ENCODE results near the gene CMTM8. TPM values are rescaled to one million over a fixed set of nuclear protein-coding genes. Genes with fewer than 3 reads are reported as not detected.

The CMTM8 gene
- total and polyA plus RNA-seq, 10 of the 15 experiments (the other 5 are each of a cell fraction or from before 2014, with no cell fraction given) = 0.11 to 0.23 TPM; not detected in 8

DNA sequence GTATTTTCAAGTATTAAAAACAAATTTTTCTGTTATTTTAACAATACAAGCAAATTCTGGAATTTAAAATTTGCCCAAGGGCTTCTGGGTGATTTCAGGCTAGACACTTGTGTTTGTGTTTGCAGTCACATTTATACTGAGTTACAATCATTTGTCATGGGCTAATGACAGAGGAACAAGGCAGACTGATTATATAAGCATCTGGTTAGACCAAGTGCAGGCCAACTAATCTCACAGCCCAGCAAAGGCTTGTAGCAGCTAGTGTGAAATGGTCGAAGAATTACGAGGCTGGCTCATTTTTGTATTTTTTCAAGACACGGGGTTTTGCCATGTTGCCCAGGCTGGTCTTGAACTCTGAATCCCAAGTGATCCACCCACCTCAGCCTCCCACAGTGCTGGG lies 52.1 kb downstream of the CMTM8 start:
- 84% methylated on average over 3 of the region's 3 CpGs for WGBS (ENCODE audit: insufficient coverage, insufficient replicate concordance, low lambda C conversion rate, missing lambda C conversion rate)
- ChIA-PET CTCF (no interaction called here), SMC1A (ENCODE audit: uncharacterized antibody, unreplicated experiment) (no interaction called here), POLR2A (no interaction called here), RAD21 (ENCODE audit: unreplicated experiment) (no interaction called here)
- Histone ChIP-seq H3K4me2 (ENCODE audit: control insufficient read depth, insufficient read depth) (no peak overlapping the region), H4K20me1 (ENCODE audit: control insufficient read depth, insufficient read depth) (no peaks in the 10 kb centered on the region), H2AFZ (ENCODE audit: control insufficient read depth, low read depth, low read length) (no peak overlapping the region), H3K36me3 (ENCODE audit: control insufficient read depth in 2 of 2, insufficient read depth in 2 of 2, low read length in 1 of 2) (no peaks in the 10 kb centered on the region), H3K79me2 (ENCODE audit: control insufficient read depth, insufficient read depth, low read length) (no peaks in the 10 kb centered on the region), H3K9ac (ENCODE audit: control insufficient read depth, insufficient read depth, low read length) (no peak overlapping the region), H3K27ac (ENCODE audit: control insufficient read depth, insufficient read depth) (no peak overlapping the region), H3K4me3 (no peak overlapping the region), H3K27me3 (replicated peaks in 1 of 2; ENCODE audit: control insufficient read depth in 2 of 2, insufficient read depth in 2 of 2, low read length in 1 of 2) (no peaks in the 10 kb centered on the region), H3K4me1 (ENCODE audit: control insufficient read depth, insufficient read depth, low read length) (no peaks in the 10 kb centered on the region), H3K9me3 (replicated peaks; ENCODE audit: control insufficient read depth, insufficient read depth, low read length) (no peaks in the 10 kb centered on the region)
- TF ChIP-seq NFXL1 (IDR thresholded peaks at IDR 0.05; ENCODE audit: borderline replicate concordance) = no peak
- no peak for TF ChIP-seq SMARCA5 (IDR thresholded peaks at IDR 0.05)
- TF ChIP-seq SIN3A (IDR thresholded peaks at IDR 0.05; ENCODE audit: low read depth, low read length) = no peak
- TF ChIP-seq MTA3 (IDR thresholded peaks at IDR 0.05; ENCODE audit: borderline replicate concordance, low read length) = no peak
- in situ Hi-C loops (cut with MboI) = loop anchor here (10.0 kb wide), 1 partner anchor 374 kb away; no protein-coding TSS in a partner anchor
- BruUV-seq (replicated peaks) = no TSS peak
- intact Hi-C loops (cut with micrococcal nuclease; ENCODE audit: unreplicated experiment) = loop anchor here (10.0 kb wide), 1 partner anchor 354 kb away; no protein-coding TSS in a partner anchor
- no peak for ATAC-seq
- DNase-seq (ENCODE audit: low read depth, low spot score) = no peak
- no peak for FAIRE-seq

- FAIRE-seq (no peak), DNase-seq (ENCODE audit: low read depth, low spot score) (no peak)
- no TSS peak for BruUV-seq (replicated peaks)
These were observed 53.8 kb downstream of the CMTM8 start for GRCh38 chr3:32292085-32292796.

More at GRCh38 chr3:32292085-32292796, 53.8 kb downstream of the CMTM8 start:
- ChIA-PET CTCF (interaction anchor here (0.9 to 1.7 kb wide), 5 partner anchors 11 to 420 kb away, joined by 3 to 5 read pairs (median 4); no protein-coding TSS in a partner anchor), RAD21 (ENCODE audit: unreplicated experiment) (interaction anchor here (0.5 to 1.0 kb wide), 3 partner anchors 85 to 350 kb away, joined by 3 read pairs; no protein-coding TSS in a partner anchor), POLR2A (no interaction called here), SMC1A (ENCODE audit: uncharacterized antibody, unreplicated experiment) (interaction anchor here (0.6 kb wide), 1 partner anchor 82 kb away, joined by 3 read pairs; no protein-coding TSS in a partner anchor)
- H3K9me3 ChIP-seq (replicated peaks; ENCODE audit: control insufficient read depth, insufficient read depth, low read length) = no peaks in the 10 kb centered on the region
- WGBS (ENCODE audit: insufficient coverage, insufficient replicate concordance, low lambda C conversion rate, missing lambda C conversion rate) = 50% methylated on average over 7 of the region's 7 CpGs
- H4K20me1 ChIP-seq (ENCODE audit: control insufficient read depth, insufficient read depth) = no peaks in the 10 kb centered on the region
- no peak overlapping the region for H3K27ac ChIP-seq (ENCODE audit: control insufficient read depth, insufficient read depth)
- in situ Hi-C loops (cut with MboI) (loop anchor here (10.0 kb wide), 1 partner anchor 373 kb away; no protein-coding TSS in a partner anchor), intact Hi-C loops (cut with micrococcal nuclease; ENCODE audit: unreplicated experiment) (loop anchor here (10.0 kb wide), 1 partner anchor 353 kb away; no protein-coding TSS in a partner anchor)
- H3K27me3 ChIP-seq (replicated peaks in 1 of 2; ENCODE audit: control insufficient read depth in 2 of 2, insufficient read depth in 2 of 2, low read length in 1 of 2) = no peaks in the 10 kb centered on the region
- H3K4me3 ChIP-seq = no peak overlapping the region
- H3K36me3 ChIP-seq (ENCODE audit: control insufficient read depth in 2 of 2, insufficient read depth in 2 of 2, low read length in 1 of 2) = no peaks in the 10 kb centered on the region
- H3K4me1 ChIP-seq (ENCODE audit: control insufficient read depth, insufficient read depth, low read length) = no peaks in the 10 kb centered on the region
- no peak overlapping the region for H2AFZ ChIP-seq (ENCODE audit: control insufficient read depth, low read depth, low read length)
- no peaks in the 10 kb centered on the region for H3K79me2 ChIP-seq (ENCODE audit: control insufficient read depth, insufficient read depth, low read length)
- TF ChIP-seq LARP7 (IDR thresholded peaks at IDR 0.05) = no peak
- no peak for TF ChIP-seq POLR2AphosphoS5 (IDR thresholded peaks at IDR 0.05; ENCODE audit: low read length)
- no peak for TF ChIP-seq NFIC (IDR thresholded peaks at IDR 0.05; ENCODE audit: low read depth, low read length)
- TF ChIP-seq ASH2L (IDR thresholded peaks at IDR 0.05; ENCODE audit: borderline replicate concordance, low read depth) = no peak
- no peak for TF ChIP-seq CREB1 (IDR thresholded peaks at IDR 0.05; ENCODE audit: low read depth)
- TF ChIP-seq SMARCA5 (IDR thresholded peaks at IDR 0.05) = no peak
- TF ChIP-seq CREM (IDR thresholded peaks at IDR 0.05; ENCODE audit: low read depth) = no peak
- TF ChIP-seq ESRRA (IDR thresholded peaks at IDR 0.05; ENCODE audit: low read length) = no peak
- no peak for TF ChIP-seq GABPA (IDR thresholded peaks at IDR 0.05; ENCODE audit: low read depth)
- TF ChIP-seq SREBF2 (IDR thresholded peaks at IDR 0.05; ENCODE audit: low read length) = no peak
- TF ChIP-seq POLR2AphosphoS2 (IDR thresholded peaks at IDR 0.05; ENCODE audit: low read depth, low read length) = no peak
- no peak for TF ChIP-seq MYB (IDR thresholded peaks at IDR 0.05; ENCODE audit: borderline replicate concordance, low read depth, low read length)
- TF ChIP-seq NRF1 (conservative IDR thresholded peaks at IDR 0.05; ENCODE audit: low read depth, low read length) = no peak
- TF ChIP-seq BACH1 (IDR thresholded peaks at IDR 0.05; ENCODE audit: borderline replicate concordance) = no peak
- H3K4me2 ChIP-seq (ENCODE audit: control insufficient read depth, insufficient read depth) = no peak overlapping the region
- no peak for ATAC-seq
- H3K9ac ChIP-seq (ENCODE audit: control insufficient read depth, insufficient read depth, low read length) = no peak overlapping the region
